Measurements from ENCODE around the gene IGSF8.

Gene IGSF8, protein sequence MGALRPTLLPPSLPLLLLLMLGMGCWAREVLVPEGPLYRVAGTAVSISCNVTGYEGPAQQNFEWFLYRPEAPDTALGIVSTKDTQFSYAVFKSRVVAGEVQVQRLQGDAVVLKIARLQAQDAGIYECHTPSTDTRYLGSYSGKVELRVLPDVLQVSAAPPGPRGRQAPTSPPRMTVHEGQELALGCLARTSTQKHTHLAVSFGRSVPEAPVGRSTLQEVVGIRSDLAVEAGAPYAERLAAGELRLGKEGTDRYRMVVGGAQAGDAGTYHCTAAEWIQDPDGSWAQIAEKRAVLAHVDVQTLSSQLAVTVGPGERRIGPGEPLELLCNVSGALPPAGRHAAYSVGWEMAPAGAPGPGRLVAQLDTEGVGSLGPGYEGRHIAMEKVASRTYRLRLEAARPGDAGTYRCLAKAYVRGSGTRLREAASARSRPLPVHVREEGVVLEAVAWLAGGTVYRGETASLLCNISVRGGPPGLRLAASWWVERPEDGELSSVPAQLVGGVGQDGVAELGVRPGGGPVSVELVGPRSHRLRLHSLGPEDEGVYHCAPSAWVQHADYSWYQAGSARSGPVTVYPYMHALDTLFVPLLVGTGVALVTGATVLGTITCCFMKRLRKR

DNA sequence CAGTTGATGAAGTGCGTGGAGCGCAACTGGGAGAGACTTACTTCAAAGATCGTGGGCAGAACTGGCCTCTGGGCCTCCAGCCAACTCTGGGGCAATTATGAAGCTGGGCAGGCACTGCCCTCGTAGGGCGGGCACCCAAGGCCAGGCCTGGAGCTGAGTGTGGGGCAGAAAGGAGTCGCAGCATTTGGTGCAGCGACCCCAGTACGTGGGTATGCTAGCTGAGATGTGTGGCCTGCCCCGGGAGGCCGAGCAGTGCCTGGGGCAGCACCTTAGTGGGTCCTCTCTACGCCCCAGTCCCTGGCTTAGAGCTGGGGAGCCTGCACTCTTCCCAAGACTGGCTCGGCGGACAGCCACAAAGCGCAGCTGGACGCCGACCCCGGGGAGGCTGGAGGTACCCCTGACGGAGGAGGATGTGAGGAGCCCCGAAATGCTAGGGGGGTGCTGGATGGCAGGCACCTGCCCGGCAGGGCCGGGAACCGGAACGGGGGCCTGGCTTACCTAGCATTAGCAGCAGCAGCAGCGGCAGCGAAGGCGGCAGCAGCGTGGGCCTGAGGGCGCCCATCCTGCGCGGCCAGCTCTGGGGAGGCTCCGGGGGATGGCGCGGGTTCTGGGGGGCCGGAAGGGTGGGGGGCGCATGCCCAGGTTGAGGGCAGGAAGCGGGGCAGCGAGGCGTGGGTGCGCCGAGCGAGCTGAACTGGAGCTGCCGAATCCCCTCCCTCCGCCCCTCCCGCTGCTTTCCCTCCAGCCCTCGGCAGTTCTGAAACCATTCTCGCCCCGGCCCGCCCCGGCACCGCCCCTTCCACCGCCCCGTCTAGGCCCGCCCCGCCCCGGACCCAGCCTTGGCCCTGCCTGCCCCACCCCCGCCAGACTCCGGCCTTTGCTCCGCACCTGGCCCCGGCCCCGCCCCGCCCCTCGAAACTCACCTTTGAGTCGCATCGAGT lies at the start of gene IGSF8:
Gene IGSF8, minus strand, starts transcription at position 709 of the 941 bp plus-strand sequence. Its CDS starts 147 bp downstream, at position 562.
- peak; percentile 54 for DNase-seq (ENCODE audit: low read depth)

DNA sequence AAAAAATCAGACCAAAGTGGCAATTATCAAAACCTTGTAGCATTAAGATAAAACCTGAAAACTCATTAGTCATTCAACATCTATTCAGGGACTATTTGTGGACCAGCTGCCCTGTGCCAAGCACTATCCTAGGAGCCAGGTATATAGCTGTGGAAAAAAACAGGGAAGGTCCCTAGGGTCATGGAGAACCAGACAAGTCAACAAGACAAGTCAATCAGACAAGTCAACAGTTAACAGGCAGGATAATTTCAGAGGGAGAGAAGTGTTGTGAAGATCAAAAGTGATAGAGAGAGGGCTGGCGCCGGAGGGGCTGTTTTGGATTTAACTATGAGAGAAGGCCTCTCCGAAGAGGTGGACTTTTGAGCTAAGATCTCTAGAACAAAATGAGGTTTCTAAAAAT lies 49.7 kb upstream of the IGSF8 start:
- DNase-seq (ENCODE audit: low read depth), result no peak

DNA sequence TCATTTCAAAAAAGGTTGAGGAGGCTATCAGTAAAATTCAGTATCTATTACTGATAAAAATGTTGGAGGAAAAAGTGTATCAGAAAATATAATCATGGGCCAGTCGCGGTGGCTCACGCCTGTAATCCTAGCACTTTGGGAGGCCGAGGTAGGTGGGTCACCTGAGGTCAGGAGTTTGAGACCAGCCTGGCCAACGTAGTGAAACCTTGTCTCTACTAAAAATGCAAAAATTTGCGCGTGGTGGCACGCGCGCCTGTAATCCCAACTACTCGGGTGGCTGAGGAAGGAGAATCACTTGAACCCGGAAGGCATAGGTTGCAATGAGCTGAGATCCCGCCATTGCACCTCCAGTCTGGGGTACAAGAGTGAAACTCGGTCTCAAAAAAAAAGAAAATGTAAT lies 47.7 kb upstream of the IGSF8 start:
- DNase-seq (ENCODE audit: low read depth), result no peak

DNA sequence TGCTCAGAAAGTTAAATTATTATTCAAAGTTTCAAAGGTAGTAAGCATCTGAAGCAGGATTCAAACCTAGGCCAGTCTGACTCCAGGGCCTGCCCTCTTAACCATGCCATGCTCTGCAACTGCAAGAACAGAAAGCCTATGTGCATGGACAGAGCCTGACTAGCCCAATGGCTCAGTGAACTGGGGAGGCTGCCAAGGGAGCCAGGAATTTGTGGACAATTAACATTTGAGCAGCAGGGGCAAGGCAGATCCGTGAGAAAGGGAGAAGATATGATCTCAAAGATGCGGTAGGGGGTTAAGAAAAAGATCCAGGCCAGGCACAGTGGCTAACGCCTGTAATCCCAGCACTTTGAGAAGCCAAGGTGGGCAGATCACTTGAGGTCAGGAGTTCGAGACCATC lies 46.5 kb upstream of the IGSF8 start:
- DNase-seq (ENCODE audit: low read depth), result no peak

DNA sequence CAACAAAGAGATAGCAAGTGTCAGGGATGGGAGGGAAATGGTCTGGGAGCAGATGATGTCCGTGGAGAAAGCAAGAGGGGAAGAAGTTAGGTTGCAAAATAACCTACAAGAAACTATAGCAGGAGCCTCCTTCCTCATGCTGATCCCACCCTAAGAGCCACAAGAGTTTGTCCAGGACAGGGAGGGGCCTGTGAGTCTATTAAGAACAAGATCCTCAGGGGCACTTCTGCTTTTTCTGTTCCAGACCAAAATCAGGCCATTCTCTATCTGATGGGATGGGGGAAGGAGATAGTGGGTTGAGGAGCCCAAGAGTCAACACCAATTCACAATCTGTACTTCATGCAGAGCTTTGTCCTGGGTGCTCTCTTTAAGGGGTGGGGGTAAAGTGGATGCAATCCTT lies 45.3 kb upstream of the IGSF8 start:
- no peak for DNase-seq (ENCODE audit: low read depth)

DNA sequence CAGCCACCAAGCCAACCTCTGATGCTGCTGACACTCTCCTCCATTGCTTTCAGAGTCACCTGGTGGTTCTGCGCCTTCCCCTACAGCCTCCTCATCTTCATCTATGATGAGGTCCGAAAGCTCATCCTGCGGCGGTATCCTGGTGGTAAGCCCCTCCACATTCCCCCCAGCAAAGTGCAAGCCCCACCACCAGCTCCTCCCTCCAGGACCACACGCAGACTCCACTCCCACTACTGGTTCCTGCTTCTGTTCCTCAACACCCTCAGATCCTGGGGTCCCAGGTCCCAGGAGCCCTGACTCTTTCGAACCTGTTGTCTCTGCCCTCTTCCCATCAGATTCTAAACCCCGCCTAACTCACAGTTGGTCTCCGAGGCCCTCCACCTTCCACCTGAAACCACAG lies 41.4 kb upstream of the IGSF8 start:
- no peak for DNase-seq (ENCODE audit: low read depth)

DNA sequence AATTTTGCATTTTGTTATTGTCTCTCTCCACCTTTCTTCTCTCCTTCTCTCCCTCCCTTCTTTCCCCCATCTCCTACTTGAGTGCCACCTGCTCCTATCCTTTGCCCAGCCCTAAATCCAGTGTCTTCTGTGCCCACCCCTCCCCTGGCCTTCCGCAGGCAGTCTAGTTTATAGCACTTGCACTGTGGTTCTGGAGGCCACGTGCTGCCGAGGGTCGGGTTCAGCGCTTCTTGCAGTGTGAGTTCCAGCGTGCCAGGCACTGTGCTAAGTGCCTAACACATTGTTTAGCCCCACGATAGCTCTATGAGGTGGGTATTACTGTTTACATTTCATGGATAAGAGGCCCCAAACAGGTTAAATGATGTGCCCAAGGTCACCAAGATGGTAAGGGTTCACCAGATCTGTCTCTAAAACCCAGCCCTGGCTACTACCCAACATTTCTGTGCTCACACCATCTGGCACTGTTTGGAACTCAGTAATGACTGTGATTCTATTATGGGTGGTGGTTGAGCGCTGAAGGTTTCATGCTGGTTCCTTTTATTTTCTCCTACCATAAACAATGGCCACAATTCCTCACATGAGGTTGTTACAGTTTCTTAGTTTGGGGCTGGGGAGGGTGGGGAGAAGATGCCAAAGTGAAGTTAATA lies 38.9 kb upstream of the IGSF8 start:
- DNase-seq (ENCODE audit: low read depth), result no peak

DNA sequence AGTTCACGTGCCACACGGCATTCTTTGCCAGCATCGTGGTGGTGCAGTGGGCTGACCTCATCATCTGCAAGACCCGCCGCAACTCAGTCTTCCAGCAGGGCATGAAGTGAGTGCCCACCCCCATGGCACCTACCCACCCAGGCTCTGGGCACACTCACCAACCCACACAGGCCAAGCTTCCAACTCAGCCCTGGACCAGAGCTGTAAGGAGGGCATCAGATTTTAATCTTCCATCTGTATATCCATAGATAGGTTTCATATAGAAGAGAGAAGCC lies 38.4 kb upstream of the IGSF8 start:
- no peak for DNase-seq (ENCODE audit: low read depth)

DNA sequence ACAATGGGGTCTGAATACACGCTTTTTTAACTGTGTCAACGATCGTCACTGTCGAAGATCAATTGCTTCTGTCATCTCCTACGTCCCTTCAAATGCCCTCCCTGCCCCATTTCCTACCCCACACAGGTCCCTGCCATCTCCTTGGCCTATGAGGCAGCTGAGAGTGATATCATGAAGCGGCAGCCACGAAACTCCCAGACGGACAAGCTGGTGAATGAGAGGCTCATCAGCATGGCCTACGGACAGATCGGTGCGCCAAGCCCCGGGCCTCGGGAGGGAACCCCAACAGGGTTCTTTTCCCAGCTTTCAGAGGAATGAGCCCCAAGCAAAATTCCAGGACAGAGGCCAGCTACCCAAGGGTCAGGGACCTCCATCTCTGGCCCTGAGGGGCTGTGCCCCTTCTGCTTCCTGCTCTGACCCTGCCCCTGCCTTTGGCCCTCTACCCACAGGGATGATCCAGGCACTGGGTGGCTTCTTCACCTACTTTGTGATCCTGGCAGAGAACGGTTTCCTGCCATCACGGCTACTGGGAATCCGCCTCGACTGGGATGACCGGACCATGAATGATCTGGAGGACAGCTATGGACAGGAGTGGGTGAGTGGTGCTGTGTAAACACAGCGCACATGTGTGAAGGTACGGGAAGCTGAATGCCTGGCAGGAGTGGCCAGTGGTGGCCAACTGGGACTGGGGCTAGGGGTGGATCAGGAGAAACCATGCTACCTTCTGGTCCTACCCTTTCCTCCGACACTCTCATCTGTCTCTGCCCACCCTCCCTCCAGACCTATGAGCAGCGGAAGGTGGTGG lies 37.9 kb upstream of the IGSF8 start:
- DNase-seq (ENCODE audit: low read depth), result no peak

DNA sequence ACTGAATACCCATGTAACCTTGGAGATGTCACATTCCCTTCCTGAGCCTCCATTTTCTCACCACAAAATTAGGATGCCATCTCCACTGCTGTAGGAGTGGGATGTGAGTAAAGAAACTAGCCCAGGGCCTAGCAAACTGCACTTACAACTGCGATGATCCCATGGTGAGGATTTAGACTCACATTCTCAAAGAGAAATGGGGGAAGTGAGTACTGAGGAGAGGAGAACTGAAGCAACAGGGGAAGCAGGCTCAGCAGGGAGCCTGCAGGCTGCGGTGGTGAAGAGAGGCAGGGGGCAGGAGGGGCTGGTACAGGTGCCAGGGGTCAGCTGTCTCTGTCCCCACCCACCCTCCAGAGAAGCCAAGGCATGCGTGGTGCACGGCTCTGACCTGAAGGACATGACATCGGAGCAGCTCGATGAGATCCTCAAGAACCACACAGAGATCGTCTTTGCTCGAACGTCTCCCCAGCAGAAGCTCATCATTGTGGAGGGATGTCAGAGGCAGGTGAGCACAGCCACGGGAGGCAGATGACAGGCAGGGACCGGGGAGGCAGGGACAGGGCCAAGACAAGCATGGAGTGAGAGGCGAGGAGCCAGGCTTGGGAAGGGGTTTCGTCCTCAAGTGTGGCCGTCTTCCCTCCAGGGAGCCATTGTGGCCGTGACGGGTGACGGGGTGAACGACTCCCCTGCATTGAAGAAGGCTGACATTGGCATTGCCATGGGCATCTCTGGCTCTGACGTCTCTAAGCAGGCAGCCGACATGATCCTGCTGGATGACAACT lies 36.6 kb upstream of the IGSF8 start:
- DNase-seq (ENCODE audit: low read depth), result no peak

DNA sequence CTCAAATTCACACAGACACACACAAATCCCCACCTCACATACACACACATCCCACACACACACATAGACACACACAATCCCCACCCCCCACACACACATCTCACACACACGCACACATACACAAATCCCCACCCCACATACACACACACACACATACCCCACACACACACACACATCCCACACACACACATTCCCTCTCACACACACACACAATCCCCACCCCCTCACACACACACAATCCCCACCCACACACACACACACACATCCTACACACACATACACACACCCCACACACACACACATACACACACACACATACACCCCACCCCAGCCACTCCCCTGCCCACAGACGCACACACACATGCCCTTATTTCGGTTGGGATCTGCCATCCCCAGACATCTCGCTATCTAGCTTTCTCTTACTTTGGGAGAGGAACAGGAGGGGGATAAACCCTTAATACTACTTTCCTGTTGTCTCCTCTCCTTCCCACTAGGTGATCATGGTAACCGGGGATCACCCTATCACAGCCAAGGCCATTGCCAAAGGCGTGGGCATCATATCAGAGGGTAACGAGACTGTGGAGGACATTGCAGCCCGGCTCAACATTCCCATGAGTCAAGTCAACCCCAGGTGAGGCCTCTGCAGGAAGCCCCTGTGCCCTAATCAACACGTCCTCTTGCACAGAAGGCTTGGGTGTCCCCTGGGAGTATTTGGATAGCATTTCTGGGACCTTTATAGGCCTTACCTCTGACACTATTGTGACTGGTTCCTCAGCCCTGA lies 35.8 kb upstream of the IGSF8 start:
- DNase-seq (ENCODE audit: low read depth), result no peak

DNA sequence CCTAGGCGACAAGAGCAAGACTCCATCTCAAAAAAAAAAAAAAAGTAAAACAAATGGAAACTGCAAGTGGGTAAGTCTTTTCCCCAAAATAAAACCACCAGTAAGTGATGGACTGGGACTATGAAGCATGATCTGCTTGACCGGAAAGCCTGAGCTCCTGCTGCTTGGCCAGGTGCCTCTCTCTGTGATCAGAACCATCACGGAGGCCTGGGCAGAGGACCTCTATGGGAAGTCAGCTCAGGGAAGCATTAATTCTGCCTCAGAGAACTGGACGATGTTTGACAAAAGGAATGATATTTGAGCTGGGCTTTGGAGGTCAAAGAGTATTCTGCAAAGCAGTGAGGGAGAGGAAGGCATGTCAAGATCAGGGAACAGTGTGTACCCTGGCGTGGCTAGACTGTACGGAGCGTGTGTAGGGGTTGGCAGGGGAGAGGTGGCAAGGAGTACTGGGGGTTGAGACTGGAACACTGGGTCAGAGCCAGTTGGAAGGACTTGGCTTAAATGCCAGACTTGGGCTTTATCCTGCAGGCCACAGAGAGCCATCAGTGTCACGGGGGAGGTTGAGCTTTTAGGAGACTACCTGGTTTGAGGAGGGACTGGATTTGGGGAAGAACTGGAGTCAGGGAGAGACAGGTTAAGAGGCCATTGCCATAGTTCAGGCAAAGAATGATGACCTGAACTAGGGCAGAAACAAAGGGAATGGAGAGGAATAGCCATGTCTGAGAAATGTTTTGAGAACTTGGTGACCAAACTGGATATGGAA lies 33.6 kb upstream of the IGSF8 start:
- no peak for DNase-seq (ENCODE audit: low read depth)

DNA sequence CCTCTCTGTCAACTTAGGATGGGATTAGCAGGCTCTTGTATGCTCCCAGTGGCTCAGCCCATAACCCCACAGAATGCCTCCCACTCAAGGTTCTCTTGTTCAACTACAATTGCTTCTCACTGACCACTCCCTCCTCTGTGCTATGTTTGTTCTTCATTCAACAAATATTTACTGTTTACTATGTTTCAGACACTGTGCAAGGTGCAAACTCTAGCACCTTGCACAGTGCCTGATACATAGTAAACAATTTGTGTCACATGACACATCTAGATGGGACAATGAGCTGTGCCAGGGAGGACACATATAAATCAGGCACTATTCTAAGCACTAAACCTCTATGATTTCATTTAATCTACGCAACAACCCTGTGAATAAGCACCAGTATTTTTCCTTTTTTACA lies 32.5 kb upstream of the IGSF8 start:
- DNase-seq (ENCODE audit: low read depth), result no peak

DNA sequence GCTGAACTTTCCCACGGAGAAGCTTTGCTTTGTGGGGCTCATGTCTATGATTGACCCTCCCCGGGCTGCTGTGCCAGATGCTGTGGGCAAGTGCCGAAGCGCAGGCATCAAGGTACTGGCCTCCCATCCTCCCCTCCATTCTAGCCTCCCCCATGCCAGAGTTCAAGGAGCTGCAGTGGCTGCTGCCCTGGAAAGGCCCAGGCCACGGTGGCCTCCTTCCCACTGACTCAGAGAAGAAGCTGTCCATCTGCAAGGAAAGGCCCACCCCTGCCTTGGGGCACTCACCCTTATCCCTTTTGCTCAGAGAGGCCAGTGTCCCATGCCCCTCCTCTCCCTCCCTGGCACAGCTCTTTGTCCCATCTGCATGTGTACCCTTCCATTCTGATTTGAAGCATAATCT lies 32.1 kb upstream of the IGSF8 start:
- no peak for DNase-seq (ENCODE audit: low read depth)

DNA sequence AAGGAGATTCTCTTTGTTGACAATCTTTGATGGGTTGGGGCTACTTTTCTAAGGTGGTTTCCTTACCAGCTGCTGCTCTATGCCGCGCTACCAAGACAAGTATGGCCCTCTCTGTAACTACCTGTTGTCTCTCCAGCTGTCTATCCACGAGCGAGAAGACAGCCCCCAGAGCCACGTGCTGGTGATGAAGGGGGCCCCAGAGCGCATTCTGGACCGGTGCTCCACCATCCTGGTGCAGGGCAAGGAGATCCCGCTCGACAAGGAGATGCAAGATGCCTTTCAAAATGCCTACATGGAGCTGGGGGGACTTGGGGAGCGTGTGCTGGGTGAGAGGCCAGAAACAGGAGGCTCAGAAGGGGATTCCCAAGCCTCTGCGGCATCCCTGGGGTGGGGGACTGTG lies 31.5 kb upstream of the IGSF8 start:
- DNase-seq (ENCODE audit: low read depth), result no peak

DNA sequence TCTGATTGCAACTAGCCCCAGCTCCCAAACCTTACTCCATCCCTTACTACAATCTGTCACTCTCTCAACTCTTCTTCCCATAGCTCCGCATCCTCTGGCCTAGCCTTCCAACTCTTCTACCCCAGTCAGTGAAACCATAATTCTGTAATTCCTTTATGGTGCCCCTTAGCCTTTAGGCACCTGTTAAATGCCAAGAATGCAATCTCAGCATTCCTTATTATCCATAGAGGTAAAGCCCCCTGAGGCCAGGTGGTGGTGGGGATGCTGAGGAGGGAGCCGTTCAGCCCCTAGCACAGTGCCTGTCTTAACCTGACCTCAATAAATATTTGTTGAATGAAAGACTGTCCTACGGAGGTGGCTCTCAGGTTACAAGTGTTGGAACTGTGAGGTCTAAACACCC lies 31.1 kb upstream of the IGSF8 start:
- no peak for DNase-seq (ENCODE audit: low read depth)

DNA sequence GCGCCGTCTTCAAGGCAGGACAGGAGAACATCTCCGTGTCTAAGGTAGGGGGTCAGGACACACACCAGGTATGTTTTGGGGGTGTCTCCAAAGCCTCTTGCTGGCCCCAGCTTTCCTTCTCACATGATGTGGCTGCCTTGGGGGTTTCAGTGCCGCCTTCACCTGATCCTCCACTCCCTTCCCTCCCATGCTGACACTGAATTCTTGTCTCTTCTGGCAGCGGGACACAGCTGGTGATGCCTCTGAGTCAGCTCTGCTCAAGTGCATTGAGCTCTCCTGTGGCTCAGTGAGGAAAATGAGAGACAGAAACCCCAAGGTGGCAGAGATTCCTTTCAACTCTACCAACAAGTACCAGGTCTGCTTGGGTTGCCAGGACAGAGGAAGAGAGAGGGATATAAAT lies 30.6 kb upstream of the IGSF8 start:
- no peak for DNase-seq (ENCODE audit: low read depth)

DNA sequence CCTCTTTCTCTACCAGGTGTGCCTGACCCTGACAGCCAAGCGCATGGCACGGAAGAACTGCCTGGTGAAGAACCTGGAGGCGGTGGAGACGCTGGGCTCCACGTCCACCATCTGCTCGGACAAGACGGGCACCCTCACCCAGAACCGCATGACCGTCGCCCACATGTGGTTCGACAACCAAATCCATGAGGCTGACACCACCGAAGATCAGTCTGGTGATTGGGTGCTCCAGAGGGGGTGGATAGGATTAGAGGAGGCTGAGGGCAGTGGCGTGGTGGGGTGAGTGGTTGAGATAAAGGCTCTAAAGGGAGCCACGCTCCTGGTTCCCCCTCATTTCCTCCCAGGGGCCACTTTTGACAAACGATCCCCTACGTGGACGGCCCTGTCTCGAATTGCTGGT lies 30.2 kb upstream of the IGSF8 start:
- no peak for DNase-seq (ENCODE audit: low read depth)

DNA sequence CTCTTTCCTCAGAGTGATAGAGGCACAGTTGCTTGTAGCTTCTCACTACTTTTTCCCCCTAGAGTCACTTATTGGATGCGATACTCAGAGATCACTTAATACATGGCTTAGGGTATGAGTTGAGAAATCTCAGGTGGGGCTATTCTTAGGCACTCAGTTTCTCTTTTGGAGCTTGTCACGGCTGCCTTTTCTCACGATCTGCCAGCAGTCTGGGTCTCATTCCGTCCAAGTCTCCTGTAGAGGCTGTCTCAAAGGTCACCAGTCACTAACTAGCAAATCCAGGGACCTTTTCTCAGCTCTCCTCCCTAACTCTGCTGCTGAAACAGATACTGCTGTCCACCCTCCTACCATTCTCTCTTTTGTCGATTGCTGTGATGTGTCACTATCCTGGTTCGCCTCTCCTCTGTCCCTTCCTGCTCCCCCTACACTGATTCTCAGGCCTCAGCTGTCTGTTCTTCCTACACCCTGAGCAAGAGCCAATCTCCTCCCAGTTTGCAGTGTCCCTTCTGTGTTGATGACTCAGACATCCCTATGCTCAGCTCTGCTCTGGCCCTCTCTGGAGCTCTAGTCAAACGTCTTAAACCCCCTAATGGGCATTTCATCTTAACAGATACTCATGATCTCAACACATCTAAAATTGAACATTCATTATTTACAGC lies 29.6 kb upstream of the IGSF8 start:
- DNase-seq (ENCODE audit: low read depth), result no peak
